CD14-positive monocyte (primary cell): Measurements from ENCODE around the gene LCAT. TPM values are rescaled to one million over a fixed set of nuclear protein-coding genes. Genes with fewer than 3 reads are reported as not detected.

Experiments used
- DNase-seq, 3 donors: peaks; one replicate each; pipeline ENCODE4 v3.0.0-alpha.2; 2011 to 2022
- H2AFZ ChIP-seq: 2 replicates; pipeline ENCODE4 v1.6.0; 2012; ENCODE audit warnings: mild to moderate bottlenecking, low read depth, low read length, inconsistent platforms; ENCODE audit not compliant: insufficient read depth, poor library complexity, severe bottlenecking
- H3K27ac ChIP-seq, 2 donors: 1 replicate in 1 of 2; 2 replicates in 1 of 2; pipeline ENCODE4 v1.5.1; 2012 to 2013; ENCODE audit warnings: low read length in 2 of 2, control low read depth in 1 of 2, inconsistent platforms in 1 of 2, low read depth in 1 of 2, mild to moderate bottlenecking in 1 of 2
- H3K27me3 ChIP-seq, 2 donors: one replicate each; pipeline versions ENCODE4 v1.6.0 to v1.6.1; 2011 to 2013; ENCODE audit warnings: low read length in 2 of 2; ENCODE audit not compliant: control insufficient read depth in 2 of 2, insufficient read depth in 2 of 2
- H3K36me3 ChIP-seq, 2 donors: replicated peaks in 1 of 2; 1 replicate in 1 of 2; 2 replicates in 1 of 2; pipeline versions ENCODE4 v1.5.1 to v1.6.1; 2012 to 2013; ENCODE audit warnings: low read length in 2 of 2, control low read depth in 1 of 2, inconsistent platforms in 1 of 2, mild to moderate bottlenecking in 1 of 2; ENCODE audit not compliant: insufficient read depth in 2 of 2, control insufficient read depth in 1 of 2
- H3K4me1 ChIP-seq, 2 donors: 1 replicate in 1 of 2; 2 replicates in 1 of 2; pipeline versions ENCODE4 v1.5.1 to v1.6.1; 2012 to 2013; ENCODE audit warnings: low read length in 2 of 2, control low read depth in 1 of 2, inconsistent platforms in 1 of 2, mild to moderate bottlenecking in 1 of 2, moderate library complexity in 1 of 2; ENCODE audit not compliant: insufficient read depth in 2 of 2, control insufficient read depth in 1 of 2
- H3K4me2 ChIP-seq: replicated peaks from 2 replicates; pipeline ENCODE3; 2012; ENCODE audit warnings: low read length, moderate library complexity, mild to moderate bottlenecking; ENCODE audit not compliant: poor library complexity, severe bottlenecking; ENCODE audit errors: extremely low read depth
- H3K4me3 ChIP-seq, 3 experiments: fragments of 200-600 bp in 1 of 3; sonication (generic) in 1 of 3; replicated peaks in 1 of 3; 1 replicate in 2 of 3; 2 replicates in 1 of 3; pipeline ENCODE4 v1.5.1; 2011 to 2013; ENCODE audit warnings: low read length in 3 of 3, mild to moderate bottlenecking in 3 of 3, control low read depth in 2 of 3, low read depth in 2 of 3, inconsistent platforms in 1 of 3, moderate library complexity in 1 of 3
- H3K79me2 ChIP-seq: 2 replicates; pipeline ENCODE4 v1.6.0; 2012; ENCODE audit warnings: mild to moderate bottlenecking, control low read depth, inconsistent platforms, low read length, moderate library complexity; ENCODE audit not compliant: insufficient read depth
- H3K9ac ChIP-seq: 2 replicates; pipeline ENCODE4 v1.6.0; 2017; ENCODE audit warnings: low read length, mild to moderate bottlenecking; ENCODE audit not compliant: insufficient read depth, poor library complexity, severe bottlenecking
- H3K9me3 ChIP-seq, 2 donors: replicated peaks in 1 of 2; 1 replicate in 1 of 2; 2 replicates in 1 of 2; pipeline versions ENCODE4 v1.5.1 to v1.6.1; 2012 to 2013; ENCODE audit warnings: low read length in 2 of 2, control low read depth in 1 of 2; ENCODE audit not compliant: control insufficient read depth in 1 of 2, insufficient read depth in 1 of 2
- H4K20me1 ChIP-seq: 2 replicates; pipeline ENCODE4 v1.6.0; 2012; ENCODE audit warnings: mild to moderate bottlenecking, low read length, control low read depth, moderate library complexity; ENCODE audit not compliant: insufficient read depth
- H3K27ac Mint-ChIP-seq, 7 donors: one replicate each; pipeline ENCODE4 v1.8.0; 2020; ENCODE audit warnings: mild to moderate bottlenecking in 7 of 7, mixed read lengths in 7 of 7, moderate library complexity in 6 of 7, inconsistent platforms in 2 of 7
- H3K27me3 Mint-ChIP-seq, 3 donors: one replicate each; pipeline ENCODE4 v1.8.0; 2021 to 2022; ENCODE audit warnings: low read depth in 3 of 3, mild to moderate bottlenecking in 3 of 3, mixed read lengths in 3 of 3, moderate library complexity in 3 of 3, inconsistent platforms in 1 of 3
- H3K36me3 Mint-ChIP-seq, 2 donors: one replicate each; pipeline ENCODE4 v1.8.0; 2020; ENCODE audit warnings: mixed read lengths in 2 of 2, inconsistent platforms in 1 of 2, mild to moderate bottlenecking in 1 of 2
- H3K4me1 Mint-ChIP-seq: one replicate; pipeline ENCODE4 v1.8.0; 2020; ENCODE audit warnings: mild to moderate bottlenecking, mixed read lengths
- H3K4me3 Mint-ChIP-seq, 2 donors: one replicate each; pipeline ENCODE4 v1.8.0; 2020; ENCODE audit warnings: mild to moderate bottlenecking in 2 of 2, mixed read lengths in 2 of 2, moderate library complexity in 1 of 2
- H3K9me3 Mint-ChIP-seq, 7 donors: one replicate each; pipeline ENCODE4 v1.8.0; 2020 to 2022; ENCODE audit warnings: mixed read lengths in 7 of 7, mild to moderate bottlenecking in 6 of 7, moderate library complexity in 6 of 7, inconsistent platforms in 2 of 7
- CTCF ChIP-seq: fragments of 200-600 bp; IDR thresholded peaks from one replicate; pipeline ENCODE4 v1.8.0; 2022; ENCODE audit warnings: antibody characterized with exemption, mild to moderate bottlenecking
- WGBS: methylation state at CpG from one replicate; pipeline ENCODE4 v1.1.5; 2013; ENCODE audit warnings: missing lambda C conversion rate; ENCODE audit not compliant: insufficient coverage; 5-methylcytosine and 5-hydroxymethylcytosine counted together
- intact Hi-C, 2 donors: fragments of 100-400 bp; cut with micrococcal nuclease; formaldehyde crosslinking; loops; one replicate each; pipeline versions ENCODE4 v1.15.0 to v1.15.1; 2023
- polyA plus RNA-seq, 3 donors: library from polyadenylated mRNA; depleted of rRNA in 1 of 3; unstranded in 2 of 3; stranded (reverse) in 1 of 3; fragments of 300-500 nt in 2 of 3; fragments of >200 nt in 1 of 3; fragmentation: Illumina TruSeq in 2 of 3; gene quantifications; 1 replicate in 2 of 3; 2 replicates in 1 of 3; pipeline ENCODE4 v1.2.3, GENCODE V29; 2012 to 2021

The LCAT gene
- polyA plus RNA-seq, 3 donors = 0.17 to 16.2 TPM; not detected in 1

GRCh38 chr16:67965668-67966548 lies 22.0 kb upstream of the LCAT start:
- no peak for TF ChIP-seq CTCF
- peaks cover 26% of the 10 kb centered on the region for H3K4me1 Mint-ChIP-seq
- no peak overlapping the region for H3K4me3 Mint-ChIP-seq
- Histone ChIP-seq H3K9me3 (no peaks in the 10 kb centered on the region), H3K4me3 (no peak overlapping the region), H3K4me1 (peaks cover 18 to 24% of the 10 kb centered on the region in 2 donors), H3K27ac (no peak overlapping the region), H3K36me3 (peaks cover 15 to 30% of the 10 kb centered on the region in 2 donors), H2AFZ (no peak overlapping the region), H4K20me1 (peaks cover 47% of the 10 kb centered on the region), H3K27me3 (no peaks in the 10 kb centered on the region), H3K4me2 (no peak overlapping the region), H3K79me2 (peaks cover 23% of the 10 kb centered on the region), H3K9ac (no peak overlapping the region)
- H3K9me3 Mint-ChIP-seq = no peaks in the 10 kb centered on the region
- peaks cover 23 to 34% of the 10 kb centered on the region in 2 donors for H3K36me3 Mint-ChIP-seq
- H3K27me3 Mint-ChIP-seq = peaks cover 1 to 4% (median 2%) of the 10 kb centered on the region in 3 donors
- no peak overlapping the region for H3K27ac Mint-ChIP-seq
- no peak for DNase-seq
- WGBS = 99% methylated on average over 6 of the region's 11 CpGs
- intact Hi-C loops = no loop called here

- peaks cover 28 to 43% of the 10 kb centered on the region in 2 donors for H3K36me3 ChIP-seq
- intact Hi-C loops = no loop called here
- H3K4me2 ChIP-seq = no peak overlapping the region
- peak overlapping the region in 1 of 7 donors; percentile 73 for H3K27ac Mint-ChIP-seq
- 100% methylated on average over 2 of the region's 6 CpGs for WGBS
- no peak for TF ChIP-seq CTCF
- H3K27me3 ChIP-seq = no peaks in the 10 kb centered on the region
- H3K4me3 ChIP-seq = no peak overlapping the region
- peaks cover 0 to under 1% (median 0%) of the 10 kb centered on the region in 3 donors for H3K27me3 Mint-ChIP-seq
- peaks cover 18 to 24% of the 10 kb centered on the region in 2 donors for H3K4me1 ChIP-seq
- no peak overlapping the region for H2AFZ ChIP-seq
- peaks cover 36 to 47% of the 10 kb centered on the region in 2 donors for H3K36me3 Mint-ChIP-seq
- peaks cover 23% of the 10 kb centered on the region for H3K79me2 ChIP-seq
- peaks cover 47% of the 10 kb centered on the region for H4K20me1 ChIP-seq
- no peak for DNase-seq
- H3K9me3 ChIP-seq = no peaks in the 10 kb centered on the region
- H3K4me1 Mint-ChIP-seq = peaks cover 24% of the 10 kb centered on the region
- no peak overlapping the region for H3K4me3 Mint-ChIP-seq
- no peak overlapping the region for H3K27ac ChIP-seq
- H3K9ac ChIP-seq = no peak overlapping the region
- no peaks in the 10 kb centered on the region for H3K9me3 Mint-ChIP-seq
These were observed 20.7 kb upstream of the LCAT start for GRCh38 chr16:67964477-67965131.
